B cell (primary cell): Measurements from ENCODE around the gene CAB39L.

Experiments
- EZH2 ChIP-seq: IDR thresholded peaks from 2 replicates; pipeline ENCODE4 v1.6.1; 2012; ENCODE audit warnings: borderline replicate concordance, low read depth, mild to moderate bottlenecking, moderate library complexity, low read length; ENCODE audit not compliant: insufficient read depth, poor library complexity, severe bottlenecking
- TF ChIP-seq, protein P1 (sequence below): fragments of 200-600 bp; IDR thresholded peaks from one replicate; pipeline ENCODE4 v1.8.0; 2022; ENCODE audit warnings: antibody characterized with exemption, mild to moderate bottlenecking

GRCh38 chr13:49429121-49429520 lies 14.7 kb downstream of the CAB39L start:
- TF ChIP-seq, protein P1, sequence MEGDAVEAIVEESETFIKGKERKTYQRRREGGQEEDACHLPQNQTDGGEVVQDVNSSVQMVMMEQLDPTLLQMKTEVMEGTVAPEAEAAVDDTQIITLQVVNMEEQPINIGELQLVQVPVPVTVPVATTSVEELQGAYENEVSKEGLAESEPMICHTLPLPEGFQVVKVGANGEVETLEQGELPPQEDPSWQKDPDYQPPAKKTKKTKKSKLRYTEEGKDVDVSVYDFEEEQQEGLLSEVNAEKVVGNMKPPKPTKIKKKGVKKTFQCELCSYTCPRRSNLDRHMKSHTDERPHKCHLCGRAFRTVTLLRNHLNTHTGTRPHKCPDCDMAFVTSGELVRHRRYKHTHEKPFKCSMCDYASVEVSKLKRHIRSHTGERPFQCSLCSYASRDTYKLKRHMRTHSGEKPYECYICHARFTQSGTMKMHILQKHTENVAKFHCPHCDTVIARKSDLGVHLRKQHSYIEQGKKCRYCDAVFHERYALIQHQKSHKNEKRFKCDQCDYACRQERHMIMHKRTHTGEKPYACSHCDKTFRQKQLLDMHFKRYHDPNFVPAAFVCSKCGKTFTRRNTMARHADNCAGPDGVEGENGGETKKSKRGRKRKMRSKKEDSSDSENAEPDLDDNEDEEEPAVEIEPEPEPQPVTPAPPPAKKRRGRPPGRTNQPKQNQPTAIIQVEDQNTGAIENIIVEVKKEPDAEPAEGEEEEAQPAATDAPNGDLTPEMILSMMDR: no peak
- TF ChIP-seq EZH2: no peak
